Endothelial cell (in vitro differentiated cells): ENCODE results near the gene MSH5. TPM values are rescaled to one million over a fixed set of nuclear protein-coding genes. Genes with fewer than 3 reads are reported as not detected.

Source experiments
- DNase-seq: peaks from one replicate; pipeline ENCODE4 v3.0.0; 2021; ENCODE audit warnings: low spot score
- H3K27ac Mint-ChIP-seq: one replicate; pipeline ENCODE4 v1.8.0; 2021; ENCODE audit warnings: mixed read lengths, inconsistent platforms; ENCODE audit not compliant: unreplicated experiment
- H3K27me3 Mint-ChIP-seq: one replicate; pipeline ENCODE4 v1.8.0; 2021; ENCODE audit warnings: mild to moderate bottlenecking, moderate library complexity, mixed read lengths, inconsistent platforms; ENCODE audit not compliant: unreplicated experiment
- H3K36me3 Mint-ChIP-seq: one replicate; pipeline ENCODE4 v1.8.0; 2021; ENCODE audit warnings: mild to moderate bottlenecking, low read depth, mixed read lengths, inconsistent platforms; ENCODE audit not compliant: unreplicated experiment
- H3K4me1 Mint-ChIP-seq: one replicate; pipeline ENCODE4 v1.8.0; 2021; ENCODE audit warnings: mild to moderate bottlenecking, mixed read lengths, inconsistent platforms; ENCODE audit not compliant: unreplicated experiment
- H3K4me3 Mint-ChIP-seq: one replicate; pipeline ENCODE4 v1.8.0; 2021; ENCODE audit warnings: mild to moderate bottlenecking, mixed read lengths, inconsistent platforms; ENCODE audit not compliant: unreplicated experiment
- H3K9me3 Mint-ChIP-seq: one replicate; pipeline ENCODE4 v1.8.0; 2021; ENCODE audit warnings: mixed read lengths, inconsistent platforms; ENCODE audit not compliant: unreplicated experiment
- long read RNA-seq: library from polyadenylated mRNA; unstranded; transcript quantifications from one replicate; pipeline ENCODE4 v2.0.0, GENCODE V29; 2020; ENCODE audit not compliant: unreplicated experiment
- total RNA-seq: library from RNA; stranded (reverse); fragmentation: NEBNext Ultra II Directional; extraction: Animal tissue kit (Norgen Biotek cat#: 25700); gene quantifications from one replicate; pipeline ENCODE4 v1.2.1, GENCODE V29; 2021; ENCODE audit not compliant: unreplicated experiment
- TF ChIP-seq, protein P1 (sequence below): fragments of 200-600 bp; sonication (generic); IDR thresholded peaks from one replicate; pipeline ENCODE4 v1.5.0; 2021; ENCODE audit warnings: antibody characterized with exemption; ENCODE audit not compliant: unreplicated experiment

MSH5 gene
- 16.1 TPM for total RNA-seq
- long read RNA-seq, partial matches to known transcripts: 1 of 2 reads
- long read RNA-seq, other reads (novel, unspliced or antisense): 1 of 2 reads

- peaks cover 48% of the 10 kb centered on the region for H3K4me1 Mint-ChIP-seq
- peak within 1 kb of the TSS; percentile 95 for H3K4me3 Mint-ChIP-seq
- H3K9me3 Mint-ChIP-seq: no peaks in the 10 kb centered on the region
- H3K27ac Mint-ChIP-seq: peak within 1 kb of the TSS; percentile 100
- peaks cover 8% of the 10 kb centered on the region for H3K36me3 Mint-ChIP-seq
- H3K27me3 Mint-ChIP-seq: peaks cover 17% of the 10 kb centered on the region
- peak; percentile 90 for DNase-seq
- TF ChIP-seq, protein P1, sequence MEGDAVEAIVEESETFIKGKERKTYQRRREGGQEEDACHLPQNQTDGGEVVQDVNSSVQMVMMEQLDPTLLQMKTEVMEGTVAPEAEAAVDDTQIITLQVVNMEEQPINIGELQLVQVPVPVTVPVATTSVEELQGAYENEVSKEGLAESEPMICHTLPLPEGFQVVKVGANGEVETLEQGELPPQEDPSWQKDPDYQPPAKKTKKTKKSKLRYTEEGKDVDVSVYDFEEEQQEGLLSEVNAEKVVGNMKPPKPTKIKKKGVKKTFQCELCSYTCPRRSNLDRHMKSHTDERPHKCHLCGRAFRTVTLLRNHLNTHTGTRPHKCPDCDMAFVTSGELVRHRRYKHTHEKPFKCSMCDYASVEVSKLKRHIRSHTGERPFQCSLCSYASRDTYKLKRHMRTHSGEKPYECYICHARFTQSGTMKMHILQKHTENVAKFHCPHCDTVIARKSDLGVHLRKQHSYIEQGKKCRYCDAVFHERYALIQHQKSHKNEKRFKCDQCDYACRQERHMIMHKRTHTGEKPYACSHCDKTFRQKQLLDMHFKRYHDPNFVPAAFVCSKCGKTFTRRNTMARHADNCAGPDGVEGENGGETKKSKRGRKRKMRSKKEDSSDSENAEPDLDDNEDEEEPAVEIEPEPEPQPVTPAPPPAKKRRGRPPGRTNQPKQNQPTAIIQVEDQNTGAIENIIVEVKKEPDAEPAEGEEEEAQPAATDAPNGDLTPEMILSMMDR: no peak
Observed at GRCh38 chr6:31739639-31740396, at the start of gene MSH5. Gene MSH5, plus strand, starts transcription at chr6:31740005. Its CDS starts 462 bp downstream, at chr6:31740467.

GRCh38 chr6:31690231-31691077, 49.4 kb upstream of the MSH5 start:
- peaks cover 6% of the 10 kb centered on the region for H3K27me3 Mint-ChIP-seq
- peaks cover 22% of the 10 kb centered on the region for H3K36me3 Mint-ChIP-seq
- TF ChIP-seq, protein P1: no peak
- H3K9me3 Mint-ChIP-seq: no peaks in the 10 kb centered on the region
- peak overlapping the region; percentile 76 for H3K27ac Mint-ChIP-seq
- H3K4me1 Mint-ChIP-seq: peaks cover 15% of the 10 kb centered on the region
- H3K4me3 Mint-ChIP-seq: peak overlapping the region; percentile 73
- DNase-seq: no peak

DNA sequence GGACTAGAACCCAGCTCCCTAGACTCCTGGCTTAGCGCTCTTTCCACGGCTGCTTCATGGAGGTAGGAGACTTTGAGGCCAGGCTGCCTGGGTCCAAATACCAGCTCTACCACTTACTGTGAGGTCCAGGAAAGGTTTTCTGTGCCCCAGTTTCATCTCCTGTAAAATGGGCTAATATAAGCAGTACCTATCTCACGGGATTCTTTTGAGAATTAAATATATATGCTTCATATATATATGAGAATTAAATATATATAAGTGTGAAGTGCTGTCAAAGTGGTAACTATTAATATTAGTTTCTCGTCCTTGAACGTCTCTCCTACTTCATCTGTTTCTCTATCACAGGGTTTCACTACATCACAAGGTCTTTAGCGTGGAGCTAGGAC, 48.7 kb upstream of the MSH5 start:
- TF ChIP-seq, protein P1: no peak
- DNase-seq: no peak
- Mint-ChIP-seq H3K36me3 (peaks cover 21% of the 10 kb centered on the region), H3K27ac (no peak overlapping the region), H3K27me3 (peaks cover 6% of the 10 kb centered on the region), H3K9me3 (no peaks in the 10 kb centered on the region), H3K4me3 (no peak overlapping the region), H3K4me1 (peaks cover 15% of the 10 kb centered on the region)

GRCh38 chr6:31691564-31692108, 48.2 kb upstream of the MSH5 start:
- Mint-ChIP-seq H3K4me3 (no peak overlapping the region), H3K36me3 (peaks cover 16% of the 10 kb centered on the region), H3K9me3 (no peaks in the 10 kb centered on the region), H3K27ac (no peak overlapping the region), H3K4me1 (peaks cover 15% of the 10 kb centered on the region), H3K27me3 (peaks cover 6% of the 10 kb centered on the region)
- DNase-seq: no peak
- TF ChIP-seq, protein P1: no peak
